HAP-1 (cell line): Measurements from ENCODE around the gene RNFT2.
A peak's percentile ranks its signal among the peaks of the same experiment; 100 is the strongest.
"Not testable (repeated sequence)": the region's sequence is repeated elsewhere in the genome, so short reads cannot be mapped to it uniquely, and the experiment has no call there.

Source experiments
- DNase-seq, 2 experiments: peaks; one replicate each; pipeline ENCODE4 v3.0.0-alpha.2; 2016 to 2020; ENCODE audit warnings: low spot score in 2 of 2
- H3K27me3 ChIP-seq: fragments of 250-450 bp; sonication (Bioruptor Pico); 2 replicates; pipeline ENCODE4 v1.5.1; 2020; ENCODE audit warnings: low read depth, mild to moderate bottlenecking, moderate library complexity
- H3K36me3 ChIP-seq: fragments of 250-450 bp; sonication (Bioruptor Pico); replicated peaks from 2 replicates; pipeline ENCODE4 v1.5.1; 2020; ENCODE audit warnings: mild to moderate bottlenecking
- H3K4me1 ChIP-seq: fragments of 250-450 bp; sonication (Bioruptor Pico); 2 replicates; pipeline ENCODE4 v1.5.1; 2020; ENCODE audit warnings: mild to moderate bottlenecking
- H3K4me3 ChIP-seq: fragments of 250-450 bp; sonication (Bioruptor Pico); 2 replicates; pipeline ENCODE4 v1.5.1; 2020; ENCODE audit warnings: mild to moderate bottlenecking, moderate library complexity
- H3K9me3 ChIP-seq: fragments of 250-450 bp; sonication (Bioruptor Pico); 2 replicates; pipeline ENCODE4 v1.5.1; 2020; ENCODE audit warnings: mild to moderate bottlenecking, moderate library complexity
- in situ Hi-C: fragments of 300-500 bp; cut with MboI; formaldehyde crosslinking; loops from 3 replicates; pipeline ENCODE4 v1.14.3; 2020; ENCODE audit warnings: low sequenced_read_pairs, inconsistent platforms, mixed read lengths

The RNFT2 gene

GRCh38 chr12:116803013-116803736, 65.1 kb downstream of the RNFT2 start:
- H3K36me3 ChIP-seq: peaks cover 24% of the 10 kb centered on the region
- H3K9me3 ChIP-seq: no peaks in the 10 kb centered on the region
- no peak overlapping the region for H3K4me3 ChIP-seq
- H3K27me3 ChIP-seq: no peaks in the 10 kb centered on the region
- in situ Hi-C loops: no loop called here
- H3K4me1 ChIP-seq: no peaks in the 10 kb centered on the region
- no peak for DNase-seq

GRCh38 chr12:116804051-116804450, 65.9 kb downstream of the RNFT2 start:
- DNase-seq: no peak
- in situ Hi-C loops: no loop called here

GRCh38 chr12:116806845-116807440, 68.8 kb downstream of the RNFT2 start:
- no peak for DNase-seq
- Histone ChIP-seq H3K4me1 (no peaks in the 10 kb centered on the region), H3K36me3 (peaks cover 13% of the 10 kb centered on the region; the same call in 1 of the 2 replicates), H3K4me3 (no peak overlapping the region), H3K27me3 (no peaks in the 10 kb centered on the region), H3K9me3 (no peaks in the 10 kb centered on the region)
- in situ Hi-C loops: no loop called here

More at GRCh38 chr12:116804051-116804450, 65.9 kb downstream of the RNFT2 start:
- H3K4me1 ChIP-seq: no peaks in the 10 kb centered on the region
- H3K36me3 ChIP-seq: peaks cover 20% of the 10 kb centered on the region
- no peaks in the 10 kb centered on the region for H3K9me3 ChIP-seq
- H3K27me3 ChIP-seq: no peaks in the 10 kb centered on the region
- H3K4me3 ChIP-seq: no peak overlapping the region

GRCh38 chr12:116807546-116807945, 69.4 kb downstream of the RNFT2 start:
- peaks cover 9% of the 10 kb centered on the region; the same call in 1 of the 2 replicates for H3K36me3 ChIP-seq
- no peak for DNase-seq
- H3K27me3 ChIP-seq: no peaks in the 10 kb centered on the region
- in situ Hi-C loops: no loop called here
- no peaks in the 10 kb centered on the region for H3K9me3 ChIP-seq
- no peak overlapping the region for H3K4me3 ChIP-seq
- no peaks in the 10 kb centered on the region for H3K4me1 ChIP-seq

GRCh38 chr12:116808113-116809105, 70.3 kb downstream of the RNFT2 start:
- Histone ChIP-seq H3K4me3 (no peak overlapping the region), H3K9me3 (no peaks in the 10 kb centered on the region), H3K36me3 (peaks cover 8% of the 10 kb centered on the region; the same call in 1 of the 2 replicates), H3K27me3 (no peaks in the 10 kb centered on the region), H3K4me1 (no peaks in the 10 kb centered on the region)
- in situ Hi-C loops: no loop called here
- DNase-seq: no peak

- Histone ChIP-seq H3K9me3 (no peaks in the 10 kb centered on the region), H3K27me3 (no peaks in the 10 kb centered on the region), H3K4me1 (no peaks in the 10 kb centered on the region), H3K4me3 (no peak overlapping the region), H3K36me3 (peaks cover 3% of the 10 kb centered on the region; the same call in 1 of the 2 replicates)
- no peak for DNase-seq
- in situ Hi-C loops: no loop called here
These were observed 74.1 kb downstream of the RNFT2 start for GRCh38 chr12:116812238-116812637.

- no peak for DNase-seq
- H3K27me3 ChIP-seq: no peaks in the 10 kb centered on the region
- H3K9me3 ChIP-seq: no peaks in the 10 kb centered on the region
- H3K36me3 ChIP-seq: no peaks in the 10 kb centered on the region
- H3K4me1 ChIP-seq: peaks cover 2% of the 10 kb centered on the region; the same call in 1 of the 2 replicates
- H3K4me3 ChIP-seq: no peak overlapping the region
- in situ Hi-C loops: no loop called here
These were observed 75.3 kb downstream of the RNFT2 start for GRCh38 chr12:116813271-116814041.

GRCh38 chr12:116814766-116815165, 76.7 kb downstream of the RNFT2 start:
- DNase-seq, H3K36me3 ChIP-seq, H3K27me3 ChIP-seq, H3K4me1 ChIP-seq, H3K4me3 ChIP-seq, H3K9me3 ChIP-seq, in situ Hi-C loops: not testable (repeated sequence)

- H3K4me1 ChIP-seq: peaks cover 8% of the 10 kb centered on the region
These were observed 80.3 kb downstream of the RNFT2 start for GRCh38 chr12:116818341-116818856.

GRCh38 chr12:116818948-116819832, 81.1 kb downstream of the RNFT2 start:
- in situ Hi-C loops: no loop called here
- DNase-seq: peak; percentile 86 to 91

More at GRCh38 chr12:116818341-116818856, 80.3 kb downstream of the RNFT2 start:
- H3K9me3 ChIP-seq: no peaks in the 10 kb centered on the region
- peak overlapping the region; percentile 70 for H3K4me3 ChIP-seq
- no peaks in the 10 kb centered on the region for H3K27me3 ChIP-seq
- in situ Hi-C loops: no loop called here
- no peaks in the 10 kb centered on the region; the same call in none of the 2 replicates for H3K36me3 ChIP-seq
- no peak for DNase-seq

GRCh38 chr12:116820064-116820656, 82.0 kb downstream of the RNFT2 start:
- Histone ChIP-seq H3K4me3 (no peak overlapping the region), H3K9me3 (no peaks in the 10 kb centered on the region), H3K27me3 (no peaks in the 10 kb centered on the region), H3K36me3 (peaks cover 9% of the 10 kb centered on the region), H3K4me1 (peaks cover 8% of the 10 kb centered on the region)
- in situ Hi-C loops: no loop called here
- no peak for DNase-seq

More at GRCh38 chr12:116818948-116819832, 81.1 kb downstream of the RNFT2 start:
- Histone ChIP-seq H3K4me1 (peaks cover 8% of the 10 kb centered on the region), H3K9me3 (no peaks in the 10 kb centered on the region), H3K36me3 (peaks cover 3% of the 10 kb centered on the region), H3K27me3 (no peaks in the 10 kb centered on the region), H3K4me3 (peak overlapping the region; percentile 70)

GRCh38 chr12:116821291-116821690, 83.2 kb downstream of the RNFT2 start:
- Histone ChIP-seq H3K9me3 (no peaks in the 10 kb centered on the region), H3K4me1 (peaks cover 8% of the 10 kb centered on the region), H3K36me3 (peaks cover 16% of the 10 kb centered on the region), H3K4me3 (no peak overlapping the region), H3K27me3 (no peaks in the 10 kb centered on the region)
- in situ Hi-C loops: no loop called here
- DNase-seq: no peak
